Left lung (tissue), 10 donors: Measurements from ENCODE around the gene CCR5. TPM values are rescaled to one million over a fixed set of nuclear protein-coding genes. Genes with fewer than 3 reads are reported as not detected.

Experiments
- ATAC-seq: fragments of 200-7000 bp; cut with Tn5 transposase; one replicate; pipeline ENCODE4 v1.9.1; 2020; ENCODE audit warnings: moderate library complexity
- DNase-seq, 4 donors: peaks; one replicate each; pipeline ENCODE4 v3.0.0-alpha.2; 2013 to 2020
- H3K27ac ChIP-seq, 2 donors: fragments of 200-600 bp; sonication (generic) in 1 of 2; one replicate each; pipeline versions ENCODE4 v1.5.0 to v1.8.0; 2020 to 2021
- H3K27me3 ChIP-seq, 2 donors: fragments of 200-600 bp; sonication (generic) in 1 of 2; one replicate each; pipeline versions ENCODE4 v1.5.0 to v1.8.0; 2020 to 2021
- H3K36me3 ChIP-seq, 2 donors: fragments of 200-600 bp; sonication (generic) in 1 of 2; one replicate each; pipeline versions ENCODE4 v1.5.0 to v1.8.0; 2020 to 2021
- H3K4me1 ChIP-seq, 2 donors: fragments of 200-600 bp; one replicate each; pipeline ENCODE4 v1.8.0; 2021
- H3K4me3 ChIP-seq, 2 donors: fragments of 200-600 bp; sonication (generic) in 1 of 2; one replicate each; pipeline versions ENCODE4 v1.5.0 to v1.8.0; 2020 to 2021; ENCODE audit warnings: mild to moderate bottlenecking in 1 of 2
- H3K9me3 ChIP-seq, 2 donors: fragments of 200-600 bp; sonication (generic) in 1 of 2; one replicate each; pipeline versions ENCODE4 v1.5.0 to v1.8.0; 2020 to 2021
- intact Hi-C, 2 donors: fragments of 100-400 bp; cut with DNase I; formaldehyde crosslinking; loops; one replicate each; pipeline versions ENCODE4 v1.11.2 to v1.14.2; 2022
- polyA plus RNA-seq, 6 donors: library from polyadenylated mRNA; unstranded; fragments of 120-200 nt; gene quantifications; one replicate each; pipeline ENCODE4 v1.2.1, GENCODE V29; 2013; ENCODE audit not compliant: insufficient read length in 6 of 6
- total RNA-seq, 2 donors: library from RNA; stranded (reverse); fragmentation: NEBNext Ultra II Directional; extraction: Animal tissue kit (Norgen Biotek cat#: 25700); gene quantifications; one replicate each; pipeline ENCODE4 v1.2.1, GENCODE V29; 2021
- TF ChIP-seq, protein P1 (sequence below), 2 donors: fragments of 200-600 bp; sonication (generic) in 1 of 2; IDR thresholded peaks; one replicate each; pipeline versions ENCODE4 v1.5.0 to v1.8.0; 2021; ENCODE audit warnings: antibody characterized with exemption in 2 of 2
- donor health status: DM: no; HTN: yes; CAD: no.
- donor health status: DM: no; HTN: no; CAD: no.

Gene CCR5
- total and polyA plus RNA-seq, 8 donors: 0.33 to 13.8 (median 0.56) TPM

DNA sequence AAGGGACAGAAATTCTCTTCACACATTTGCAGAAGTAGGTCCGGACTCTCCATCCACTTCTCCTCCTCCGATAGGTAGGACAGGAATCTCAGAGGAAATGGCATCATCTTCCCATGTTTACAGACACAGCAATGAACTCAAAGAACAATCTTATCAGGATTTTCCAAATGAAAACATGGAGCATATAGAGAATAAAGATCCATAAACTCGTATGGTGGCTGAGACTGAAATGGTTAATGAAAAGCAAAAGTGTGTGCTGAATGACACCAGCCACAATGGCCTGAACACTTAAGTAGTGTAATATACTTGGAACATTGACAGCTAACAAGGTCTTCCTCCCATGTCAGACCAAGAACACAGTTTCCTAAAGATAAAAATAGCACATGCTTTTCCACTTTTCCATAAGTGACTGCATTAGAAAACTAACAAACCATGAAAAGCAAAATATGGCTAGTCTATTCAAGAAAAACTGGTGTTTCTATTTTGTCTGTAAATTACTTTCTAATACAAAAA lies 42.1 kb downstream of the CCR5 start:
- Histone ChIP-seq H3K27me3 (no peaks in the 10 kb centered on the region), H3K4me1 (peaks cover 0 to 72% of the 10 kb centered on the region in 2 donors), H3K27ac (peak overlapping the region in 1 of 2 donors; percentile 59), H3K4me3 (peak overlapping the region in 1 of 2 donors; percentile 13), H3K9me3 (no peaks in the 10 kb centered on the region), H3K36me3 (peaks cover 0 to 24% of the 10 kb centered on the region in 2 donors)
- ATAC-seq (peak; percentile 20), DNase-seq (no peak)
- TF ChIP-seq, protein P1, sequence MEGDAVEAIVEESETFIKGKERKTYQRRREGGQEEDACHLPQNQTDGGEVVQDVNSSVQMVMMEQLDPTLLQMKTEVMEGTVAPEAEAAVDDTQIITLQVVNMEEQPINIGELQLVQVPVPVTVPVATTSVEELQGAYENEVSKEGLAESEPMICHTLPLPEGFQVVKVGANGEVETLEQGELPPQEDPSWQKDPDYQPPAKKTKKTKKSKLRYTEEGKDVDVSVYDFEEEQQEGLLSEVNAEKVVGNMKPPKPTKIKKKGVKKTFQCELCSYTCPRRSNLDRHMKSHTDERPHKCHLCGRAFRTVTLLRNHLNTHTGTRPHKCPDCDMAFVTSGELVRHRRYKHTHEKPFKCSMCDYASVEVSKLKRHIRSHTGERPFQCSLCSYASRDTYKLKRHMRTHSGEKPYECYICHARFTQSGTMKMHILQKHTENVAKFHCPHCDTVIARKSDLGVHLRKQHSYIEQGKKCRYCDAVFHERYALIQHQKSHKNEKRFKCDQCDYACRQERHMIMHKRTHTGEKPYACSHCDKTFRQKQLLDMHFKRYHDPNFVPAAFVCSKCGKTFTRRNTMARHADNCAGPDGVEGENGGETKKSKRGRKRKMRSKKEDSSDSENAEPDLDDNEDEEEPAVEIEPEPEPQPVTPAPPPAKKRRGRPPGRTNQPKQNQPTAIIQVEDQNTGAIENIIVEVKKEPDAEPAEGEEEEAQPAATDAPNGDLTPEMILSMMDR (IDR thresholded peaks at IDR 0.05): no peak
- intact Hi-C loops: no loop called here

DNA sequence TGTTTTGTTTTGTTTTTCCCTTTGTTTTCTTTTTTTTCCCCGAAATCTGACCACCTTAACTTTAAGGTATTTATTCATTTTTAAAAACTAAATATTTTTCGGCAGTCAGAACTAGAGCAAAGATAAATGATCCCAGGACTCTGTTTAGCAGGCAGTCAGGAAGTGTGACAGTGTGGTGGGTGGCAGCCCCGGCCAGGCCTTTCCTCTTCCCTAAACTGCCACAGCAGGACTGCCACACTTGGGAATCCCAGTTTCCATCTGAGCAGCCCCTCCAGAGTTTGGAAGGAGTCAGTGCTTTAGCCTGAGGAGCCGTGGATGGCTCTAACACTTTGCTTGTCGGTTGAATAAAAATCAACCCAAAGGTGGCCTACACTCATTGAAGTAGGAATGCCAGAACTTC lies 43.2 kb downstream of the CCR5 start:
- Histone ChIP-seq H3K36me3 (peaks cover 0 to 21% of the 10 kb centered on the region in 2 donors), H3K4me3 (no peak overlapping the region), H3K27ac (peak overlapping the region in 1 of 2 donors; percentile 59), H3K4me1 (peaks cover 0 to 61% of the 10 kb centered on the region in 2 donors), H3K9me3 (no peaks in the 10 kb centered on the region), H3K27me3 (no peaks in the 10 kb centered on the region)
- no peak for DNase-seq
- no peak for ATAC-seq
- TF ChIP-seq, protein P1 (IDR thresholded peaks at IDR 0.05): no peak
- intact Hi-C loops: no loop called here

- no peak overlapping the region for H3K4me3 ChIP-seq
- no peaks in the 10 kb centered on the region for H3K27me3 ChIP-seq
- ATAC-seq (no peak), DNase-seq (no peak)
- no peaks in the 10 kb centered on the region for H3K9me3 ChIP-seq
- peaks cover 0 to 15% of the 10 kb centered on the region in 2 donors for H3K36me3 ChIP-seq
- H3K27ac ChIP-seq: peak overlapping the region in 1 of 2 donors; percentile 9
- TF ChIP-seq, protein P1 (IDR thresholded peaks at IDR 0.05): no peak
- H3K4me1 ChIP-seq: peaks cover 0 to 53% of the 10 kb centered on the region in 2 donors
- intact Hi-C loops: no loop called here
Observed at GRCh38 chr3:46414739-46415138, 44.0 kb downstream of the CCR5 start.

DNA sequence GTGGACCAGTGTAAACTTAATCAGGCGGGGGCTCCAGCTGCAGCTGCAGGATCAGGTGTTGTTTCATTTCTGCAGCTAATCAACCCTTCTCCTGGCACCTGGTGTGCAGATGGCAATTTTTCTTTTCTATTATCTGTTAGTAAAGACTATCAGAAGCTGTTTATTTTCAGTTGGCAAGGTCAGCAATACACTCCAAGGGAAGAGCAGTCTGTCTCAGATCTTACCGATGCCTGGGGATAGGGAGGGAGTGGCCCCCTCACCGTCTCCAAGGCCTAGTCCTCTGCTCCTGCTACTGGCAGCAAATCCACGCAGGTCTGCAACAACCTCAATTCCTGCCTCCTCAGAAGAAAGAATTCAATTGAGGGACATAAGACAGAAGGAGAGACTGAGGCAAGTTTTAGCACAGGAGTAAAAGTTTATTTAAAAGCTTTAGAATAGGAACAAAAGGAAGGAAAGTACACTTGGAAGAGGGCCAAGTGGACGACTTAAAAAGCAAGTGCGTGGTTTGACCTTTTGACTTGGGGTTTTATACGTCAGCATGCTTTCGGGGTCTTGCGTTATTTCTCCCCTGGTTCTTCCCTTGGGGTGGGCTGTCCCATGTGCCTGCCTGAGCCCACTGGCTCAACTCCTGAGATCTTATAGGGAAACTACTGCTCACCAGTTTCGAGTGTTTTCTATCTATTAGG lies 45.5 kb downstream of the CCR5 start:
- H3K36me3 ChIP-seq: peaks cover 0 to 8% of the 10 kb centered on the region in 2 donors
- peaks cover 0 to 38% of the 10 kb centered on the region in 2 donors for H3K4me1 ChIP-seq
- no peak overlapping the region for H3K4me3 ChIP-seq
- no peak for ATAC-seq
- no peaks in the 10 kb centered on the region for H3K27me3 ChIP-seq
- intact Hi-C loops: no loop called here
- H3K27ac ChIP-seq: peak overlapping the region in 1 of 2 donors; percentile 9
- DNase-seq: no peak
- no peaks in the 10 kb centered on the region for H3K9me3 ChIP-seq
- TF ChIP-seq, protein P1 (IDR thresholded peaks at IDR 0.05): no peak

- H3K4me3 ChIP-seq: no peak overlapping the region
- intact Hi-C loops: no loop called here
- no peaks in the 10 kb centered on the region for H3K27me3 ChIP-seq
- H3K9me3 ChIP-seq: no peaks in the 10 kb centered on the region
- peaks cover 0 to 31% of the 10 kb centered on the region in 2 donors for H3K4me1 ChIP-seq
- peak overlapping the region in 1 of 2 donors; percentile 9 for H3K27ac ChIP-seq
- ATAC-seq (no peak), DNase-seq (no peak)
- peaks cover 0 to 8% of the 10 kb centered on the region in 2 donors for H3K36me3 ChIP-seq
- TF ChIP-seq, protein P1 (IDR thresholded peaks at IDR 0.05): no peak
Observed at GRCh38 chr3:46416811-46417510, 46.2 kb downstream of the CCR5 start.
